Measurements from ENCODE around the gene PPIB.

PPIB gene

GRCh38 chr15:64151727-64152506 lies 10.9 kb downstream of the PPIB start, which contains the start of gene SNX22:
TSS of gene SNX22 (plus strand) at chr15:64151731. CDS start at chr15:64151776, 45 bp downstream.
- no peak for TF ChIP-seq CTCF (IDR thresholded peaks at IDR 0.05; ENCODE audit: low read depth, low read length)
- H3K4me3 ChIP-seq (ENCODE audit: low read depth, low read length): peak within 1 kb of the TSS; percentile 41
- no peak for DNase-seq (ENCODE audit: low read depth, low spot score)
- in situ Hi-C loops (cut with HindIII; ENCODE audit: low sequenced_read_pairs): no loop called here

GRCh38 chr15:64149893-64150578 lies 12.8 kb downstream of the PPIB start:
- in situ Hi-C loops (cut with HindIII; ENCODE audit: low sequenced_read_pairs): no loop called here
- no peak overlapping the region for H3K4me3 ChIP-seq (ENCODE audit: low read depth, low read length)
- TF ChIP-seq CTCF (IDR thresholded peaks at IDR 0.05; ENCODE audit: low read depth, low read length): no peak
- no peak for DNase-seq (ENCODE audit: low read depth, low spot score)

- DNase-seq (ENCODE audit: low read depth, low spot score): no peak
- in situ Hi-C loops (cut with HindIII; ENCODE audit: low sequenced_read_pairs): no loop called here
- no peak overlapping the region for H3K4me3 ChIP-seq (ENCODE audit: low read depth, low read length)
- TF ChIP-seq CTCF (IDR thresholded peaks at IDR 0.05; ENCODE audit: low read depth, low read length): peak; percentile 23
Observed at GRCh38 chr15:64149424-64149823, 13.4 kb downstream of the PPIB start.

GRCh38 chr15:64148581-64148980 lies 14.2 kb downstream of the PPIB start:
- in situ Hi-C loops (cut with HindIII; ENCODE audit: low sequenced_read_pairs): no loop called here
- no peak for TF ChIP-seq CTCF (IDR thresholded peaks at IDR 0.05; ENCODE audit: low read depth, low read length)
- DNase-seq (ENCODE audit: low read depth, low spot score): no peak
- H3K4me3 ChIP-seq (ENCODE audit: low read depth, low read length): no peak overlapping the region

- H3K4me3 ChIP-seq (ENCODE audit: low read depth, low read length): no peak overlapping the region
- DNase-seq (ENCODE audit: low read depth, low spot score): no peak
- in situ Hi-C loops (cut with HindIII; ENCODE audit: low sequenced_read_pairs): no loop called here
- TF ChIP-seq CTCF (IDR thresholded peaks at IDR 0.05; ENCODE audit: low read depth, low read length): no peak
Observed at GRCh38 chr15:64148168-64148567, 14.7 kb downstream of the PPIB start.

GRCh38 chr15:64146885-64147681 lies 15.7 kb downstream of the PPIB start:
- TF ChIP-seq CTCF (IDR thresholded peaks at IDR 0.05; ENCODE audit: low read depth, low read length): no peak
- H3K4me3 ChIP-seq (ENCODE audit: low read depth, low read length): no peak overlapping the region
- peak; percentile 42 for DNase-seq (ENCODE audit: low read depth, low spot score)
- in situ Hi-C loops (cut with HindIII; ENCODE audit: low sequenced_read_pairs): no loop called here

Measured in astrocyte of the spinal cord (primary cell).